ENCODE measurements around the gene UFD1.

UFD1 gene

DNA sequence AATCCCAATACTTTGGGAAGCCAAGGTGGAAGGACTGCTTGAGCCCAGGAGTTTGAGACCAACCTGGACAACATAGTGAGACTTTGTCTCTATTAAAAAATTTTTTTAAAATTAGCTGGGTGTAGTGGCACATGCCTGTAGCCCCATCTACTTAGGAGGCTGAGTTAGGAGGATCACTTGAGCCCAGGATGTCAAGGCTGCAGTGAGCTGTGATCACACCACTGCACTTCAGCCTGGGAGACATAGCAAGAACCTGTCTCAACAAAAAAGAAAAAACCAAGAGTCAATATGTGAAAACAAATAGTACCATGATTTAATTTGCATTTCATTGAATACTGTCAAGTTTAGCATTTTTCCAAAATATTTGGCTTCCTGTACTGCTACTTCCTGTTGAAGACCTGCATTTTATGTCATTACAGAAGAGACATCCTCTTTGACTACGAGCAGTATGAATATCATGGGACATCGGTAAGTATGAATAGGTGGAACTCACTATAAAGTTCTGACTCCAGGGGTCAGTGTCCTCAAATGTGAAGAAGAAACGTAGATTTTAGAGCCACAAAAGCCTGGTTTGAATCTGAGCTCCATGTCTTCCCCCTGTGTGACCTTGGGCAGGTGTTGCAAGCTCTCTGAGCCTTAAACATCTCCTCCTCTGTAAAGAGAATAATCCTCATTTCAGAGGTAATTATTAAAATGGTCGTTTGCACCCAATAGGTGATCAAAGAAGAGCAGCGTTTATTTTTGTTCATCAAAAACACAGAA, 16.8 kb upstream of the UFD1 start:
- Histone ChIP-seq H3K4me3 (ENCODE audit: low read depth, low read length) (no peak overlapping the region), H3K27ac (ENCODE audit: low read depth, low read length) (no peak overlapping the region), H3K79me2 (ENCODE audit: control insufficient read depth, insufficient read depth, low read length, unreplicated experiment) (no peaks in the 10 kb centered on the region), H2AFZ (ENCODE audit: low read length, unreplicated experiment) (no peak overlapping the region), H3K36me3 (ENCODE audit: insufficient read depth, low read length) (no peaks in the 10 kb centered on the region), H3K27me3 (ENCODE audit: insufficient read depth, low read length) (no peaks in the 10 kb centered on the region), H3K4me1 (ENCODE audit: control insufficient read depth, insufficient read depth, low read length, unreplicated experiment) (peaks cover 7% of the 10 kb centered on the region)

- Histone ChIP-seq H3K27ac (ENCODE audit: low read depth, low read length) (no peak overlapping the region), H3K36me3 (ENCODE audit: insufficient read depth, low read length) (no peaks in the 10 kb centered on the region), H2AFZ (ENCODE audit: low read length, unreplicated experiment) (no peak overlapping the region), H3K4me1 (ENCODE audit: control insufficient read depth, insufficient read depth, low read length, unreplicated experiment) (peaks cover 7% of the 10 kb centered on the region), H3K4me3 (ENCODE audit: low read depth, low read length) (no peak overlapping the region), H3K27me3 (ENCODE audit: insufficient read depth, low read length) (no peaks in the 10 kb centered on the region), H3K79me2 (ENCODE audit: control insufficient read depth, insufficient read depth, low read length, unreplicated experiment) (no peaks in the 10 kb centered on the region)
Observed at GRCh38 chr22:19494676-19495173, 15.7 kb upstream of the UFD1 start.

DNA sequence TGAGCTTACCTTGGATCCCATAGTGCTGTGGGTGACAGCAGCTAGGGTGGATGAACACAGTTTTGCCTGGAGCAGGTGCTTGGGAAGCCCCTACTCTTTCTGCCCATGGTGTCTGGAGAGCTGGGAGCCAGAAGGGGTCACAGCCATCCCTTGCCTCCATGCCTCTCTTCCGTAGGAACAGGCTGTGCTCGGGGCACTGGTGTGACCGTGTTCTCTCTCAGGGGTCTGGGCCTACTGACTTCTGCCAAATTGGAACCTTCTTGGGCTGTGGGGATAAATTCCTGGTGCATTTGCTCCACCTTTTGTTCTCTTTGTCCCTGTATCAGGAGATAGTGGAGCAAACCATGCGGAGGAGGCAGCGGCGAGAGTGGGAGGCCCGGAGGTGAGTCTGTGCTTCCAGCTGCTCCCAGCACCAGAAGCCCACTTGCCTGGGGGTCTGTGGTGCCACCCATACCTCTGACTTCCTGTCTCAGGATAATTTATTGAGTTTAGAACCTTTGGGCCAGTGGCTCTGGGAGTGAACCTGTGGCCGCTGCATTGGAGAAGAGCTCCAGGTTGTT, 15.1 kb upstream of the UFD1 start:
- H3K27me3 ChIP-seq (ENCODE audit: insufficient read depth, low read length) = no peaks in the 10 kb centered on the region
- no peak overlapping the region for H2AFZ ChIP-seq (ENCODE audit: low read length, unreplicated experiment)
- H3K27ac ChIP-seq (ENCODE audit: low read depth, low read length) = no peak overlapping the region
- no peak overlapping the region for H3K4me3 ChIP-seq (ENCODE audit: low read depth, low read length)
- H3K4me1 ChIP-seq (ENCODE audit: control insufficient read depth, insufficient read depth, low read length, unreplicated experiment) = peaks cover 7% of the 10 kb centered on the region
- H3K36me3 ChIP-seq (ENCODE audit: insufficient read depth, low read length) = no peaks in the 10 kb centered on the region
- H3K79me2 ChIP-seq (ENCODE audit: control insufficient read depth, insufficient read depth, low read length, unreplicated experiment) = no peaks in the 10 kb centered on the region

GRCh38 chr22:19492504-19493174, 13.6 kb upstream of the UFD1 start:
- H3K27me3 ChIP-seq (ENCODE audit: insufficient read depth, low read length) = no peaks in the 10 kb centered on the region

DNA sequence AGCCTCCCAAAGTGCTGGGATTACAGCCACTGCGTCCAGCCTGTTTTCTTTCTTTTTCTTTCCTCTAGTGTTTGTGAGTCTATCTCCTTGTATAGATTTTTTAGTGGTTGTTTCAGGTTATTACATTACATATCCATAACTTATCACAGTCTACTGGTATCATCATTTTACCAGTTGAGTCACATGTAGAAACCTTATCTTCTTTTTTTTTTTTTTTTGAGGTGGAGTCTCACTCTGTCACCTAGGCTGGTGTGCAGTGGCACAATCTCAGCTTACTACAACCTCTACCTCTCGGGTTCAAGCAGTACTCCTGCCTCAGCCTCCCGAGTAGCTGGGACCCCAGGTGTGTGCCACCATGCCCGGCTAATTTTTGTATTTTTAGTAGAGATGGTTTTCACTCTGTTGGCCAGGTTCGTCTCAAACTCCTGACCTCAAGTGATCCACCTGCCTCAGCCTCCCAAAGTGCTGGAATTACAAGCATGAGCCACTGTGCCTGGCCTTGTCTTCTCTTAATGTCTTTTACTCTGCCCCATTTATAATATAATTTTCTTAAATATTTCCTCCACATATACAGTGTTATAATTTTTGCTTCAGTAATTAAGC, 11.7 kb upstream of the UFD1 start:
- Histone ChIP-seq H3K27me3 (ENCODE audit: insufficient read depth, low read length) (no peaks in the 10 kb centered on the region), H3K36me3 (ENCODE audit: insufficient read depth, low read length) (no peaks in the 10 kb centered on the region), H3K79me2 (ENCODE audit: control insufficient read depth, insufficient read depth, low read length, unreplicated experiment) (no peaks in the 10 kb centered on the region), H3K4me1 (ENCODE audit: control insufficient read depth, insufficient read depth, low read length, unreplicated experiment) (no peaks in the 10 kb centered on the region), H3K4me3 (ENCODE audit: low read depth, low read length) (no peak overlapping the region), H2AFZ (ENCODE audit: low read length, unreplicated experiment) (no peak overlapping the region), H3K27ac (ENCODE audit: low read depth, low read length) (no peak overlapping the region)

More at GRCh38 chr22:19492504-19493174, 13.6 kb upstream of the UFD1 start:
- Histone ChIP-seq H3K27ac (ENCODE audit: low read depth, low read length) (no peak overlapping the region), H3K36me3 (ENCODE audit: insufficient read depth, low read length) (no peaks in the 10 kb centered on the region), H3K4me3 (ENCODE audit: low read depth, low read length) (no peak overlapping the region), H3K79me2 (ENCODE audit: control insufficient read depth, insufficient read depth, low read length, unreplicated experiment) (no peaks in the 10 kb centered on the region), H2AFZ (ENCODE audit: low read length, unreplicated experiment) (no peak overlapping the region), H3K4me1 (ENCODE audit: control insufficient read depth, insufficient read depth, low read length, unreplicated experiment) (peaks cover 7% of the 10 kb centered on the region)

DNA sequence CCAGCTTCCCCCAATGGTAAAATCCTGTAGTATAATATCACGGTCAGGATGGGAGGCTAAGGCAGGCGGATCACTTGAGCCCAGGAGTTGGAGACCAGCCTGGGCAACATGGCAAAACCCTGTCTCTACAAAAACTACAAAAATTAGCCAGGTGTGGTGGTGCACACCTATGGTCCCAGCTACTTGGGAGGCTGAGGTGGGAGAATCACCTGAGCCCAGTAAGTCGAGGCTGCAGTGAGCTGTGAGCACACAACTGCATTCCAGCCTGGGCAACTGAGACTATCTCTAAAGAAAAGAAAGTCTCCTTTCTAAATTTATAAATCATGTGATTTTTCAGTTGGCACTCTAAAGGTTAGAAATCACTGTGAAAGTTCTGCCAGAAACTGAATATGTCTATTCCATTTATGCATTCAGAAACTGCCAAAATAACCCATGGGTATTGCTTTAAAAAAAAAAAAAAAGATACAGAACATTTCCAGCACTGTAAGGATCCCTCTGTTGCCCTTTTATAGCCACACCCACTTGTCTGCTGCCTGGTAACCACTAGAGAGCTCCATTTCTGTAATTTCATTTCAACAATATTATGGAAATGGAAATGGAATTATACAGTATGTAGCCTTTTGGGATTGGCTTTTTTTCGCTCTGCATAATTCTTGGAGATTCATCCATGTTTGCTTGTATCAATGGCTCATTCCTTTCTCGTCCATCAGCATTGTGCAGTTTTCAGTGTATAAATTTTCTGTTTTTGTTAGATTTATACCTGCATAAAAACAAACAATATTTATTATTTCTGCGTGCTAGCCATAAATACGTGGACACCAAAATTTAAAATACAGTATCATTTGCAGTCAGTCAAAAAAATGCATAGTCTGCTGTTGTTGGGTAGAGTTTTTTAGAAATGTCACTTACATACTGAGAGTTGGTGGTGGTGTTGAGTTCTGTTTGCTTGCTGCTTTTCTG, 10.2 kb upstream of the UFD1 start:
- Histone ChIP-seq H3K4me3 (ENCODE audit: low read depth, low read length) (no peak overlapping the region), H3K79me2 (ENCODE audit: control insufficient read depth, insufficient read depth, low read length, unreplicated experiment) (no peaks in the 10 kb centered on the region), H2AFZ (ENCODE audit: low read length, unreplicated experiment) (no peak overlapping the region), H3K36me3 (ENCODE audit: insufficient read depth, low read length) (peaks cover 4% of the 10 kb centered on the region; the same call in 1 of the 2 replicates), H3K27me3 (ENCODE audit: insufficient read depth, low read length) (no peaks in the 10 kb centered on the region), H3K27ac (ENCODE audit: low read depth, low read length) (no peak overlapping the region), H3K4me1 (ENCODE audit: control insufficient read depth, insufficient read depth, low read length, unreplicated experiment) (peaks cover 5% of the 10 kb centered on the region)

DNA sequence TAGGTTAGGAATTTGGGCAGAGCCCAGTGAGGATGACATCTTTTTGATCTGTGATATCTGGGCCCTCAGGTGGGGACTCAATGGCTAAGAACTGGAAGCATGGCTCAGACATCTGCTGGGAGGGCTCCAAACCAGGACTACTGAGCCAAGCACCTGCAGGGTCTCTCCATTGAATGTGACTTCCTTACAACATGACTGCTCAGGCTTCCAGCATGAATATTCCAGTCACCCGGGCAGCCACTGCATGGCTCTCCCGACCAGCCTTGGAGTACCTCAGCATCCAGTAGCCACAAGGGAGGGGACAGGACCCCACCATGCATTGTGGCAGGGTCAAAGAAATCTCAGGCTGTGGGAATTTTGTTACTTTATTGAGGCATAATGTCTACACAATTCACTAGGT, 9.3 kb upstream of the UFD1 start:
- Histone ChIP-seq H3K27ac (ENCODE audit: low read depth, low read length) (no peak overlapping the region), H3K4me1 (ENCODE audit: control insufficient read depth, insufficient read depth, low read length, unreplicated experiment) (peaks cover 14% of the 10 kb centered on the region), H2AFZ (ENCODE audit: low read length, unreplicated experiment) (no peak overlapping the region), H3K36me3 (ENCODE audit: insufficient read depth, low read length) (peaks cover 4% of the 10 kb centered on the region; the same call in 1 of the 2 replicates), H3K27me3 (ENCODE audit: insufficient read depth, low read length) (no peaks in the 10 kb centered on the region), H3K79me2 (ENCODE audit: control insufficient read depth, insufficient read depth, low read length, unreplicated experiment) (no peaks in the 10 kb centered on the region), H3K4me3 (ENCODE audit: low read depth, low read length) (no peak overlapping the region)

DNA sequence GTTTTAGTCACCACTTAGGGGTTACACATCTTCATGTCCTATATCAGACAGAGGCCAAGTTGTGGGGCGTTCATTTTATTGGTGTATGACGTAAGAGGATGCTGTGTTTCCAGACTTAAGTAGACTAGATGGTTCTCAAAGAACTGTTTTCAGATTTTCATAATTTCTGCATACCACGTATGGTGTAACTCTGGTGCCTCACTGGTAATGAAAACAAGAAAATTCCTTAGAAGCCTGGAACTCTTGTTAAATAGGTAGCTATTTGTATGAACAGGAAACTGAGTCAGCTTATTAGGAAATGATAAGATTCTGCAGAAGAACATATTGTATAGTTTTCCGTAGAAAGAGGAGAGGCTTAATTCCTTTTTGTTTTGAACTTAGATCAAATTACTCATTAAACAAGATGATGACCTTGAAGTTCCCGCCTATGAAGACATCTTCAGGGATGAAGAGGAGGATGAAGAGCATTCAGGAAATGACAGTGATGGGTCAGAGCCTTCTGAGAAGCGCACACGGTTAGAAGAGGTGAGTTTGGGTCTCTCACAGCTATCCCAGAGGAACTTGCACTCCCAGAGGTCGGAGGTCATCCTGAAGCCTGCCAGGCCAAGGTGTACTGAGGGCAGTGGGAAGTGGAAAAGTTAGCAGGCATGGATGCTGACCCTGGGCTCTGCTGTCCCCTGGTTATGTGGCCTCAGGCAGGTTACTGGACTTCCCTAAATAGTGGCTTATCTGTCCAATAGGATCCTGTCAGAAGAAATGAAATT, 4.7 kb upstream of the UFD1 start:
- Histone ChIP-seq H3K27ac (ENCODE audit: low read depth, low read length) (peak overlapping the region; percentile 84), H2AFZ (ENCODE audit: low read length, unreplicated experiment) (no peak overlapping the region), H3K4me1 (ENCODE audit: control insufficient read depth, insufficient read depth, low read length, unreplicated experiment) (peaks cover 31% of the 10 kb centered on the region), H3K79me2 (ENCODE audit: control insufficient read depth, insufficient read depth, low read length, unreplicated experiment) (peaks cover 19% of the 10 kb centered on the region), H3K27me3 (ENCODE audit: insufficient read depth, low read length) (no peaks in the 10 kb centered on the region), H3K36me3 (ENCODE audit: insufficient read depth, low read length) (peaks cover 4% of the 10 kb centered on the region; the same call in 1 of the 2 replicates), H3K4me3 (ENCODE audit: low read depth, low read length) (0 out of 2 replicates have a peak overlapping the region, but pooled peaks have one; percentile 37)

GRCh38 chr22:19482297-19482696, 3.3 kb upstream of the UFD1 start:
- no peak overlapping the region for H3K4me3 ChIP-seq (ENCODE audit: low read depth, low read length)
- H3K36me3 ChIP-seq (ENCODE audit: insufficient read depth, low read length) = peaks cover 4% of the 10 kb centered on the region; the same call in 1 of the 2 replicates
- H3K4me1 ChIP-seq (ENCODE audit: control insufficient read depth, insufficient read depth, low read length, unreplicated experiment) = peaks cover 32% of the 10 kb centered on the region
- peaks cover 33% of the 10 kb centered on the region for H3K79me2 ChIP-seq (ENCODE audit: control insufficient read depth, insufficient read depth, low read length, unreplicated experiment)
- peak overlapping the region; percentile 84 for H3K27ac ChIP-seq (ENCODE audit: low read depth, low read length)
- H2AFZ ChIP-seq (ENCODE audit: low read length, unreplicated experiment) = no peak overlapping the region
- H3K27me3 ChIP-seq (ENCODE audit: insufficient read depth, low read length) = no peaks in the 10 kb centered on the region
